ENCODE data around the gene PPFIA2.

DNA sequence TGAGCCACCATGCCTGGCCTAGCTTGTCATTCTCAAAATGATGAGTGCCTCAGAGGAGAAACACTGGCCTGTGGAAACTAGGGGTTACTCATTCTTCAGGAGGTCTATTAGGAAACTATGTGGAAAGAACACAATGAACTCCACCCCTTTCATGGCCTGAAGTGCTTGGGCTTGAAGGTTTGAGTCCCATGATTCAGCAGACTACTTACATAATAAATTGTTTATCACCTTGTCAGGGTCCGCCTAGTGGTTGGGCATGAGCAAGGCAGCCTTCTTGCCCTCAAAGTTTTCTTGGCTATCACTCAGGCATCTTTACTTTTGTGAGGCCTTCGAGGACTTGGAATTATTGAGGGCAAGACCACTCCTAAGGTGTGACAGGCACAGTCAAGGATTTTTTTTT lies 430.1 kb downstream of the PPFIA2 start:
- TF ChIP-seq EZH2 (IDR thresholded peaks at IDR 0.05; ENCODE audit: insufficient read depth, low read length): no peak
- TF ChIP-seq, protein P1, sequence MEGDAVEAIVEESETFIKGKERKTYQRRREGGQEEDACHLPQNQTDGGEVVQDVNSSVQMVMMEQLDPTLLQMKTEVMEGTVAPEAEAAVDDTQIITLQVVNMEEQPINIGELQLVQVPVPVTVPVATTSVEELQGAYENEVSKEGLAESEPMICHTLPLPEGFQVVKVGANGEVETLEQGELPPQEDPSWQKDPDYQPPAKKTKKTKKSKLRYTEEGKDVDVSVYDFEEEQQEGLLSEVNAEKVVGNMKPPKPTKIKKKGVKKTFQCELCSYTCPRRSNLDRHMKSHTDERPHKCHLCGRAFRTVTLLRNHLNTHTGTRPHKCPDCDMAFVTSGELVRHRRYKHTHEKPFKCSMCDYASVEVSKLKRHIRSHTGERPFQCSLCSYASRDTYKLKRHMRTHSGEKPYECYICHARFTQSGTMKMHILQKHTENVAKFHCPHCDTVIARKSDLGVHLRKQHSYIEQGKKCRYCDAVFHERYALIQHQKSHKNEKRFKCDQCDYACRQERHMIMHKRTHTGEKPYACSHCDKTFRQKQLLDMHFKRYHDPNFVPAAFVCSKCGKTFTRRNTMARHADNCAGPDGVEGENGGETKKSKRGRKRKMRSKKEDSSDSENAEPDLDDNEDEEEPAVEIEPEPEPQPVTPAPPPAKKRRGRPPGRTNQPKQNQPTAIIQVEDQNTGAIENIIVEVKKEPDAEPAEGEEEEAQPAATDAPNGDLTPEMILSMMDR (IDR thresholded peaks at IDR 0.05; ENCODE audit: insufficient read depth, low read depth, low read length): peak; percentile 34

Measured in astrocyte (in vitro differentiated cells and primary cell).